ENCODE data around the gene PAPSS1. TPM values are rescaled to one million over a fixed set of nuclear protein-coding genes. Genes with fewer than 3 reads are reported as not detected.

Gene PAPSS1
- total RNA-seq, 4 donors from 2014 or later, result 40.4 to 80.8 (median 49.5) TPM

DNA sequence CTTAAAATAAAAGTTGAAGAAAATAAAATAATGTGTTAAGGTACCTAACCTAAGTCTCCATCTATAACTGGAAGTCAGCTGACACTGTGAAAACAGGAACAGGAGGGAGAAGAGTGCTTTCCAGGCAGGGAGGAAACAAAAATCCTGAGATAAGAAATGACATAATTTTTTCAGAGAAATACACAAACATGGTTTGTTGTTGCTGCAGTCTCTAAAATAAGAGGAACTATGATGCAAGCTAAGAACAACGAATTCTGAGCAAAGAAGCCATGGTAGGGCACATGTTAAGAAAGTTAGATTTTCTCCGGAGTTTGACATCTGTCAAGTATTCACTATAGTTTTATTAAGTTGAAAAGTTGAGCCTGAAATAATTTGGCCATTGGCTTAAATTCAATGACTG, 26.9 kb downstream of the PAPSS1 start:
- peaks cover 0 to 27% (median 0%) of the 10 kb centered on the region in 3 donors for H3K36me3 ChIP-seq
- 74 to 82% methylated on average over 2 of the region's 2 CpGs for WGBS, 2 donors
- no peak for TF ChIP-seq EP300 (IDR thresholded peaks at IDR 0.05)
- TF ChIP-seq POLR2A (IDR thresholded peaks at IDR 0.05), result no peak
- TF ChIP-seq, protein P1, sequence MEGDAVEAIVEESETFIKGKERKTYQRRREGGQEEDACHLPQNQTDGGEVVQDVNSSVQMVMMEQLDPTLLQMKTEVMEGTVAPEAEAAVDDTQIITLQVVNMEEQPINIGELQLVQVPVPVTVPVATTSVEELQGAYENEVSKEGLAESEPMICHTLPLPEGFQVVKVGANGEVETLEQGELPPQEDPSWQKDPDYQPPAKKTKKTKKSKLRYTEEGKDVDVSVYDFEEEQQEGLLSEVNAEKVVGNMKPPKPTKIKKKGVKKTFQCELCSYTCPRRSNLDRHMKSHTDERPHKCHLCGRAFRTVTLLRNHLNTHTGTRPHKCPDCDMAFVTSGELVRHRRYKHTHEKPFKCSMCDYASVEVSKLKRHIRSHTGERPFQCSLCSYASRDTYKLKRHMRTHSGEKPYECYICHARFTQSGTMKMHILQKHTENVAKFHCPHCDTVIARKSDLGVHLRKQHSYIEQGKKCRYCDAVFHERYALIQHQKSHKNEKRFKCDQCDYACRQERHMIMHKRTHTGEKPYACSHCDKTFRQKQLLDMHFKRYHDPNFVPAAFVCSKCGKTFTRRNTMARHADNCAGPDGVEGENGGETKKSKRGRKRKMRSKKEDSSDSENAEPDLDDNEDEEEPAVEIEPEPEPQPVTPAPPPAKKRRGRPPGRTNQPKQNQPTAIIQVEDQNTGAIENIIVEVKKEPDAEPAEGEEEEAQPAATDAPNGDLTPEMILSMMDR (IDR thresholded peaks at IDR 0.05), result no peak

DNA sequence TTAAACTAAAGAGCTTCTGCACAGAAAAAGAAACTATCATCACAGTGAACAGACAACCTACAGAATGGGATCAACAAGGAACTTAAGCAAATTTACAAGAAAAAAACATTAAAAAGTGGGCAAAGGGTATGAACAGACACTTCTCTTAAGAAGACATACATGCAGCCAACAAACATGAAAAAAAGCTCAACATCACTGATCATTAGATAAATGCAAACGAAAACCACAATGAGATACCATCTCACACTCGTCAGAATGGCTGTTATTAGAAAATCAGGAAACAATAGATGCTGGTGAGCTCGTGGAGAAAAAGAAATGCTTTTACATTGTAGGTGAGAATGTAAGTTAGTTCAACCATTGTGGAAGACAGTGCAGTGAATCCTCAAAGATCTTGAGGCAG, 27.8 kb downstream of the PAPSS1 start:
- Histone ChIP-seq H3K4me3 (no peak overlapping the region), H3K36me3 (peaks cover 0 to 28% (median 0%) of the 10 kb centered on the region in 3 donors), H3K9me3 (peaks cover 0 to 3% (median 0%) of the 10 kb centered on the region in 4 donors), H3K27me3 (no peaks in the 10 kb centered on the region), H3K27ac (no peak overlapping the region), H3K4me1 (no peaks in the 10 kb centered on the region)
- no peak for DNase-seq (ENCODE audit: low spot score in 2 of 2)
- WGBS, 2 donors, result 91 to 92% methylated on average over 3 of the region's 3 CpGs
- TF ChIP-seq POLR2A (IDR thresholded peaks at IDR 0.05), result no peak
- TF ChIP-seq EP300 (IDR thresholded peaks at IDR 0.05), result no peak
- TF ChIP-seq, protein P1 (IDR thresholded peaks at IDR 0.05), result no peak

More for the DNA sequence above, 26.9 kb downstream of the PAPSS1 start:
- H3K4me3 ChIP-seq, result no peak overlapping the region
- no peaks in the 10 kb centered on the region for H3K4me1 ChIP-seq
- no peak for DNase-seq (ENCODE audit: low spot score in 2 of 2)
- no peak overlapping the region for H3K27ac ChIP-seq
- H3K9me3 ChIP-seq, result peaks cover 0 to 3% (median 0%) of the 10 kb centered on the region in 4 donors
- H3K27me3 ChIP-seq, result no peaks in the 10 kb centered on the region

DNA sequence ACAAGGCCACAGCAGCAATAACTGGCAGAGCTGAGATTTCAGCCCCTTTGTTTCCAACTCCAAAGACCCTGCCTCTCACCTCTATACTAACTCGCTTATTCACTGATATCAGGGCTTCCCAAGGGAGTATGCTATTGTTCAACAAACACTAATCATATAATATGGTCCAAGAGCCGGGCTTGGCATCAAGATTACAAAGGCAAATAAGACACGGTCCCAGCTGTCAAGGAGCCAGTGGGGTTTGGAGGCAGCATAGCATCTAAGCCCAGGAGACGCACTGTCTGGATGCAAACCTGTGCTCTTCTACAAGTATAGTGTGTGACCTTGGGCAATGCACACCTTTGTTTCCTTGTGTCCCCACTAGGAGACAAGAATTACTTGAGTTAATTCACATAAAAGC, 28.7 kb downstream of the PAPSS1 start:
- WGBS, 2 donors, result 83 to 86% methylated on average over 4 of the region's 4 CpGs
- H3K4me1 ChIP-seq, result no peaks in the 10 kb centered on the region
- H3K9me3 ChIP-seq, result peaks cover 0 to 2% (median 0%) of the 10 kb centered on the region in 4 donors
- no peak overlapping the region for H3K27ac ChIP-seq
- peaks cover 0 to 30% (median 0%) of the 10 kb centered on the region in 3 donors for H3K36me3 ChIP-seq
- no peak for TF ChIP-seq POLR2A (IDR thresholded peaks at IDR 0.05)
- no peak for TF ChIP-seq EP300 (IDR thresholded peaks at IDR 0.05)
- TF ChIP-seq, protein P1 (IDR thresholded peaks at IDR 0.05), result no peak
- DNase-seq (ENCODE audit: low spot score in 2 of 2), result no peak
- H3K4me3 ChIP-seq, result no peak overlapping the region
- no peaks in the 10 kb centered on the region for H3K27me3 ChIP-seq

DNA sequence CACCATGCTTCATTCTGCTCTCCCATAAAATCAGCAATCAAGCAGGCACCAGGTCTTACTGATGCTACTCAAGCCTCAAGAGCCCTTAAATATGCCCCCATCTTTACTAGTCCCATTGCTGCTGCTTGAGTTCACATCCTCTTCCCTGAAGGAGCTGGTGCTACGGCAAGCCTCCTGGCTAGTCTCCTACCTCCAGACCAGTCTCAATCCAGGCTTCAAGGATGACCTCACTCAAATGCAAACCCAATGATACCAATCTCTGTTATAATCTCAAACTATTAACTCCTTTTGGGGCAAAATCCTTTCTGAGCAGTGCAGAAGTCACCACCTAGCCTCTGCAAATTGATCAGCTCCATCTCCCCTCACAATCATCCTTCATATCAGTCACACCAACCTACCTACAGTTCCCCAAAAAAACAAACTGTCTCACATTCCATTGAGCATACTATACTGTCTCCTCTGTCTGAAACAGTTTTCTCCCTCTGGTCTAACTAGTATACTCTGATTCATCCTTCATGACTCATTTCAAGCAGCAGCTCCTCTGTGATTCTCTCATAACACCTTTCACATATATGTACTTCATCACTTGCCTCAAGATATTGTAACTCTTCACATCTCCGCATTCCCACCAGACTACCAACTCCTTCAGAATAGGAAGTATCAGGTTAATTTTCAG, 30.0 kb downstream of the PAPSS1 start:
- 95 to 100% methylated on average over 2 of the region's 2 CpGs for WGBS, 2 donors

DNA sequence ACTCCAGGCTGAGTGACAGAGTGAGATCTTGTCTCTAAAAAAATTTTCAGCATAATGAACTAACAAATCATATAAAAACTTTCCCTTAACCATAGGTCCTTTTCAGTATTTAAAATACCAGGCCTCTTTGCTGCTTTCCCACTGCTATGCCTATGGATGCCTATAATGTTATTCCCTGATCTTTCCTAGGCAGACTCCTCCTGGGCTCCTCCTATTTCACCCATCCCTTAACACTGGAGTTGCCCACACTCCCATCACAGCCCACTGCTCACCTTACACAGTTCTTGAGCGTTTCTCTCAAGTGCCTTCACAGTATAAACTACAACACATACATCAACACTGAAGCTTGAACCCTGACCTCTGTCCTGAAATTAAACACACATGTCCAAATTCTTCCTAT, 31.6 kb downstream of the PAPSS1 start:
- Histone ChIP-seq H3K36me3 (peaks cover 0 to 45% (median 0%) of the 10 kb centered on the region in 3 donors), H3K4me1 (peaks cover 0 to 8% (median 0%) of the 10 kb centered on the region in 4 donors), H3K4me3 (no peak overlapping the region), H3K27me3 (no peaks in the 10 kb centered on the region), H3K27ac (no peak overlapping the region), H3K9me3 (no peaks in the 10 kb centered on the region)
- no peak for DNase-seq (ENCODE audit: low spot score in 2 of 2)
- WGBS, 2 donors, result 67 to 71% methylated on average over 1 of the region's 1 CpG
- TF ChIP-seq, protein P1 (IDR thresholded peaks at IDR 0.05), result no peak
- TF ChIP-seq EP300 (IDR thresholded peaks at IDR 0.05), result no peak
- no peak for TF ChIP-seq POLR2A (IDR thresholded peaks at IDR 0.05)

More for the DNA sequence above, 30.0 kb downstream of the PAPSS1 start:
- H3K27me3 ChIP-seq, result no peaks in the 10 kb centered on the region
- no peak for TF ChIP-seq EP300 (IDR thresholded peaks at IDR 0.05)
- TF ChIP-seq POLR2A (IDR thresholded peaks at IDR 0.05), result no peak
- TF ChIP-seq, protein P1 (IDR thresholded peaks at IDR 0.05), result no peak
- H3K4me1 ChIP-seq, result no peaks in the 10 kb centered on the region
- H3K27ac ChIP-seq, result no peak overlapping the region
- no peaks in the 10 kb centered on the region for H3K9me3 ChIP-seq
- DNase-seq (ENCODE audit: low spot score in 2 of 2), result no peak
- peaks cover 0 to 38% (median 0%) of the 10 kb centered on the region in 3 donors for H3K36me3 ChIP-seq
- no peak overlapping the region for H3K4me3 ChIP-seq

All from tibial nerve (tissue), 4 donors.